GM18498 (cell line): ENCODE data around the gene SRR.

Source experiments
- ATAC-seq: cut with Tn5 transposase; IDR thresholded peaks from one replicate; pipeline ENCODE4 v1.9.1; 2021; ENCODE audit warnings: mild to moderate bottlenecking, moderate library complexity; ENCODE audit not compliant: unreplicated experiment

SRR gene

DNA sequence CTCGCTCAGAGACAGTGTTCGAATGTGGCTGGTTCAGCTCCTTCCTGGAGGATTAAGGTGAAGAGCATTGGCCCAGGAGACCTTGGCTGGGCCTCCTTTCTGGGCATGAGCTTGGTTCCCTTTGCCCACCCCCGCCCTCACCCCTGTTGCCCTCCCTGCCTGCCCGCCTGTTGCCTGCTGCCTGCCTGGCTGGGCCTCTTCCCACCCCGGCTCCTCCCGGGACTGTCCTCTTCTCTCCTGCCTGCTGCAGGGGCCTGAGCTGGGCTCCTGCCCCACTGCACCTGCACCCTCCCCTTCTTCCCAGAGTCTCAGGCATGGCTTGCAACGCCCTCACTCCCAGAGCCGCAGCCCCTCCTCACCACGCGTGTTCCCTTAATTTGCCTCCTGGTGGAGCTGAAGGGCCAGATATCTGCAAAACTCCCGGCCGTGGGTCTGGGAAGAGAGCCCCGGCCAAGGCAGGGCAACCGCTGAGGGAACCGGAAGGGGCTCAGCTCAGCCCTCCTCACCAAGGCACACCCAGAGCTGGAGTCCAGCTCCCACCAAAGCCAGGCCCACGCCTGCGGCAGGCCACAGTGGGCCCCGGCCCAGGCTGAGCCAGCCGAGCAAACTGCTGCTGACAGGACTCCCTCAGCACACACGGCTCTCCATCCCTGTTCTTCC is 65.9 kb downstream of the SRR start:
- ATAC-seq: no peak

DNA sequence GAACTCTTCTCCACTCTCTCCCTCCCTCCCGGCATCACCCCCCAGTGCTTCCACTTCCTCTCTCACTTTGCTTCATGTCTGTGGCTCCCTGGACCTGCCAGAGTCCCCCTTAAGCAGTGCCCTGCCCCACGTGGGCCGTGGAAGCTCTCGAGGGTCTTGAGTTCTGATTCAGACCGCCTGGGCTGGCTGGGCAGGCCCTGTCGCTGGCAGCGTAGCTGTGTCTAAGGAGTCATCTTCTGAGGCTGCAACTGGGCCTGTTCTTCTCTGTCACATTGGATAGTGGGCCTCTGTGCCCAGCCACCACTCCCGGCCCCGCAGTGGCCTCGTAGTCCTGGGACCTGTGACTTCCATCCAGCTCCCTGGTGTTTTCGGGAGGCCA is 66.5 kb downstream of the SRR start:
- ATAC-seq: no peak

DNA sequence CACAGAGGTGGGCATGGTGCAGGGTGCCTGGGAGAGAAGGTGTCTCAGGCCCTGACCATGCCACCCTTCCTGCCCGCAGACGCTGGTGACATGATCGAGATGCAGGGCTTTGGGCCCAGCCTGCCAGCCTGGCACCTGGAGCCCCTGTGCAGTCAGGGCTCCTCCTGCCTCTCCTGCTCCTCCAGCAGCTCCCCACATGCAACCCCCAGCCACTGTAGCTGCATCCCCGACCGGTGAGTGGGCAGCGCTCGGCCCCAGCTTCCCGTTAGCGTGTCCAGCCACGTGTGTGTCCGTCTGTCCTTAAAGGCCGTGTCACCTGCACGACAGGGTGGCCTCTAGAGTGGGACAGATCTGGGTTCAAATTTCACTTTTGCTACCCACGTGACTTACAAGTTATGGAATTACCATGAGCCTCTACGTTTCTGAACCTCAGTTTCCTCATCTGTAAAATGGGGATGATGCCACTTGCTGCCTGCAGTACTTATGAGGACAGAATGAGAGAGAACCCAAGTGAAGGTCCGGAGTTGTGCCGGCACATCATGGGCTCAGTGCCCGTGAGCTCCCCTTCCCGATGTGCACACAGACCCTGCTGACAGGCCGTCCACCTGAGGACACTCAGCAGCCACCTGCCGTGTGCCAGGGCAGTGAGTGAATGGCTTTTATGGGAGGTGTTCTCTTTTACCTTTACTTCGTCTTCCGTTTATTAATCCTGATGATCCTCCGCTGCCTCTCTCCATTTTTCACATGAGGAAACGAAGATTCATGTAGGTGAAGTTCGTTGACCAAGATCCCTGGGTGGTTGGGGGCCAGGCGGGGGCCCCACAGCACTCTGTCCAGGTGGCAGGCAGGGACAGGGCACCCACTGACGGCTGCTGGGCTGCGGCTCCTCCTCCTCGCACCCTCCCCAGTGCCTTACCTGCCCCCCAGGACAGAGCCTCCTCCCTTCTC is 67.7 kb downstream of the SRR start:
- no peak for ATAC-seq

DNA sequence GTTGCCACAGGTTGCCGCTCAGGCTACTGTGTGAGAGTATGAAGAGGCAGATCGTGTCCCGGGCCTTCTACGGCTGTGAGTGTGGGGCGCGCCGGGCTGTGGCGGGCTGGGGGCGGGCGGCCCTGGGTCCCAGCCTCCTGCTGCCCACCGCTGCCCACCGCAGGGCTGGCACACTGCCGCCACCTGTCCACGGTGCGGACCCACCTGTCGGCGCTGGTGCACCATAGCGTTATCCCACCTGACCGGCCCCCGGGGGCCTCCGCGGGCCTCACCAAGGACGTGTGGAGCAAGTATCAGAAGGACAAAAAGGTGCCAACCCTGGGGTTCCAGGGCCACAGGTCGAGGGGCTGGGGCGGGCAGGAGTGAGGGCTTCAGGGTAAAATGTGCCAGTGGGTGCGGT is 68.4 kb downstream of the SRR start:
- no peak for ATAC-seq

DNA sequence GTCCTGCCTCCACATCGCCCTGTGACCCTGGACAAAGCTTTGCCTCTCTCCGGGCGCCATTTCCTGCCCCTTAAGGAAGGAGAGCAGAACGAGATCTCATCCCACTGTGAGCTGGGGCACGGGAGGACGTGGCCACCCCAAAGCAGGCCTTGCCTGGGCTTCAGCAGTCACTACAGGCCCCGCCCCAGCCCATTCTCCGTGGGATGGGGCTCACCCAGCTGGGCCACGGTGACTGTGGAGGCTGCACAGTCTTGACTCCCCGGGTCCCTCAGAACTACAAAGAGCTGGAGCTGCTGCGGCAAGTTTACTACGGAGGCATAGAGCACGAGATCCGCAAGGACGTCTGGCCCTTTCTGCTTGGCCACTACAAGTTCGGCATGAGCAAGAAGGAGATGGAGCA is 68.9 kb downstream of the SRR start:
- no peak for ATAC-seq

DNA sequence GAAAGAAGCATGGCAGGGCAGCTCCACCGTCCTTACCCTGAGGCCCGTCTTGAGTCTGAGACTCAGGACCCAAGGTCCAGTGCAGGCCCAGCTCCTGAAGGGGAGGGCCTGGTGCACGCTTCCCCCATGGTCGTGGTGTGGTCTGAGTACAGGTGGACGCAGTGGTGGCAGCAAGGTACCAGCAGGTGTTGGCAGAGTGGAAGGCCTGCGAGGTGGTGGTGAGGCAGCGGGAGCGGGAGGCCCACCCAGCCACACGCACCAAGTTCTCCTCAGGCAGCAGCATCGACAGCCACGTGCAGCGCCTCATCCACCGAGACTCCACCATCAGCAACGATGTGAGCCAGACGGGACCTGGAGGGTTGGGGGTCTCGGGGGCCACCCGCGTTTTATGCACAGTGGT is 69.4 kb downstream of the SRR start:
- no peak for ATAC-seq
